Inferior parietal cortex (tissue), 1 donor: ENCODE data around the gene SPEM1.
A peak's percentile ranks its signal among the peaks of the same experiment; 100 is the strongest.

Experiments
- DNase-seq: peaks from one replicate; pipeline ENCODE4 v3.0.0-alpha.2; 2016; ENCODE audit errors: extremely low spot score

The SPEM1 gene

GRCh38 chr17:7421186-7421585 is 1.1 kb downstream of the SPEM1 start:
- DNase-seq, result no peak

GRCh38 chr17:7423679-7424078 is 3.6 kb downstream of the SPEM1 start:
- no peak for DNase-seq

- no peak for DNase-seq
These were observed 5.2 kb downstream of the SPEM1 start, which contains the start of gene SPEM2 for GRCh38 chr17:7425316-7425715. TSS of gene SPEM2 (plus strand) at chr17:7425616. CDS start at chr17:7425689, 73 bp downstream.

GRCh38 chr17:7425756-7426155 is 5.6 kb downstream of the SPEM1 start:
- no peak for DNase-seq

GRCh38 chr17:7426203-7426863 is 6.2 kb downstream of the SPEM1 start:
- no peak for DNase-seq

GRCh38 chr17:7426896-7427489 is 6.9 kb downstream of the SPEM1 start:
- DNase-seq, result no peak

- no peak for DNase-seq
These were observed 7.4 kb downstream of the SPEM1 start for GRCh38 chr17:7427549-7427948.

- no peak for DNase-seq
These were observed 8.4 kb downstream of the SPEM1 start, which contains the start of gene SPEM3 for GRCh38 chr17:7428557-7428956. TSS of gene SPEM3 (plus strand) at chr17:7428857. CDS start at chr17:7428903, 46 bp downstream.

GRCh38 chr17:7429722-7430121 is 9.6 kb downstream of the SPEM1 start:
- DNase-seq, result no peak

GRCh38 chr17:7431231-7431630 is 11.1 kb downstream of the SPEM1 start:
- DNase-seq, result no peak

GRCh38 chr17:7432296-7432695 is 12.2 kb downstream of the SPEM1 start:
- no peak for DNase-seq

- no peak for DNase-seq
These were observed 15.8 kb downstream of the SPEM1 start for GRCh38 chr17:7435676-7436555.

GRCh38 chr17:7436556-7437368 is 16.6 kb downstream of the SPEM1 start:
- DNase-seq, result peak; percentile 40

- DNase-seq, result no peak
These were observed 17.3 kb downstream of the SPEM1 start for GRCh38 chr17:7437369-7437863.

GRCh38 chr17:7437950-7438614 is 18.0 kb downstream of the SPEM1 start:
- DNase-seq, result no peak

- DNase-seq, result no peak
These were observed 18.7 kb downstream of the SPEM1 start for GRCh38 chr17:7438656-7439460.

GRCh38 chr17:7439462-7440112 is 19.5 kb downstream of the SPEM1 start, which contains the start of gene FGF11:
TSS of gene FGF11 (plus strand) at chr17:7439512. CDS start at chr17:7439621, 109 bp downstream.
- DNase-seq, result no peak

GRCh38 chr17:7440113-7440833 is 20.1 kb downstream of the SPEM1 start:
- no peak for DNase-seq

GRCh38 chr17:7440834-7441195 is 20.7 kb downstream of the SPEM1 start:
- no peak for DNase-seq
